ENCODE results near the gene FGF12.
"Not testable (repeated sequence)": the region's sequence is repeated elsewhere in the genome, so short reads cannot be mapped to it uniquely, and the experiment has no call there.

FGF12 gene

DNA sequence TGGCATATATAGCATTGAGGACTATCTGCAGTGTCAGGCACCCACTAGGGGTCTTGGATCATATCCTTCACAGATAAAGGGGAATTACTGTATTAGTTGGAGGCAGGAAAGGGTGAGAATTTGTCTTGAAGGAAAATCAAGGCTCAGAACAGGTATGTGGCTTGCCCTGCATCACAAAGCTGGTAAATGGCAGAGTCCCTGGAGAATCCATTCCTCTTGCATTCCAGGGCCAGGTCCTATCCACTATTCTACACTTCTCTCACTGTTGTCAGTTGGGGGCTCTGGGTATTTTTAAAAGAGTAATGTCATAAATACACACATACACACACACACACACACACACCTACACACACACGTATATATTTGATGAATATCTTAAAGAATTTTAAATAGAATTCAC lies 19.8 kb upstream of the FGF12 start:
- TF ChIP-seq, protein P1, sequence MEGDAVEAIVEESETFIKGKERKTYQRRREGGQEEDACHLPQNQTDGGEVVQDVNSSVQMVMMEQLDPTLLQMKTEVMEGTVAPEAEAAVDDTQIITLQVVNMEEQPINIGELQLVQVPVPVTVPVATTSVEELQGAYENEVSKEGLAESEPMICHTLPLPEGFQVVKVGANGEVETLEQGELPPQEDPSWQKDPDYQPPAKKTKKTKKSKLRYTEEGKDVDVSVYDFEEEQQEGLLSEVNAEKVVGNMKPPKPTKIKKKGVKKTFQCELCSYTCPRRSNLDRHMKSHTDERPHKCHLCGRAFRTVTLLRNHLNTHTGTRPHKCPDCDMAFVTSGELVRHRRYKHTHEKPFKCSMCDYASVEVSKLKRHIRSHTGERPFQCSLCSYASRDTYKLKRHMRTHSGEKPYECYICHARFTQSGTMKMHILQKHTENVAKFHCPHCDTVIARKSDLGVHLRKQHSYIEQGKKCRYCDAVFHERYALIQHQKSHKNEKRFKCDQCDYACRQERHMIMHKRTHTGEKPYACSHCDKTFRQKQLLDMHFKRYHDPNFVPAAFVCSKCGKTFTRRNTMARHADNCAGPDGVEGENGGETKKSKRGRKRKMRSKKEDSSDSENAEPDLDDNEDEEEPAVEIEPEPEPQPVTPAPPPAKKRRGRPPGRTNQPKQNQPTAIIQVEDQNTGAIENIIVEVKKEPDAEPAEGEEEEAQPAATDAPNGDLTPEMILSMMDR (IDR thresholded peaks at IDR 0.05; ENCODE audit: low read depth, low read length) = no peak
- no peak overlapping the region for H3K4me3 ChIP-seq (ENCODE audit: low read depth, low read length)

DNA sequence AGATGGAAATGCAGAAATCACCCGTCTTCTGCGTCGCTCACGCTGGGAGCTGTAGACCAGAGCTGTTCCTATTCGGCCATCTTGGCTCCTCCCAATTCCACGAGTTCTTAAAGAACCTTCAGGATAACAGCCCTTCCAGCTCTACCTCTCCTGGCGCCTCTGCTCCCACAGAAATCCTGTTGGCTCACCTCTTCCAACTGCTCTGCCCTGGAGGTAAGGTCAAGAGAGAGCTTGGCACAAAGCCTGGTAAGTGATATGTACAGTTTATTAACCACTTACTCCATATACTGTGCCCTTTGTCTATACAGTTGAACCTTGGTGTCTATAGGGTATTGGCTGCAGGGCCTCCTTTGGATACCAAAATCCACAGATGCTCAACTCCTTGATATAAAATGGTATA lies 17.8 kb upstream of the FGF12 start:
- H3K4me3 ChIP-seq (ENCODE audit: low read depth, low read length) = no peak overlapping the region
- TF ChIP-seq, protein P1 (IDR thresholded peaks at IDR 0.05; ENCODE audit: low read depth, low read length) = no peak

DNA sequence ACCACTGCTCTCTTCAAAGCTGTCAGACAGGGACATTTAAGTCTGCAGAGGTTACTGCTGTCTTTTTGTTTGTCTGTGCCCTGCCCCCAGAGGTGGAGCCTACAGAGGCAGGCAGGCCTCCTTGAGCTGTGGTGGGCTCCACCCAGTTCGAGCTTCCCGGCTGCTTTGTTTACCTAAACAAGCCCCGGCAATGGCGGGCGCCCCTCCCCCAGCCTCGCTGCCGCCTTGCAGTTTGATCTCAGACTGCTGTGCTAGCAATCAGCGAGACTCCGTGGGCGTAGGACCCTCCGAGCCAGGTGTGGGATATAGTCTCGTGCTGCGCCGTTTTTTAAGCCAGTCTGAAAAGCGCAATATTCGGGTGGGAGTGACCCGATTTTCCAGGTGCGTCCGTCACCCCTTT lies 17.3 kb upstream of the FGF12 start:
- H3K4me3 ChIP-seq (ENCODE audit: low read depth, low read length) = not testable (repeated sequence)

DNA sequence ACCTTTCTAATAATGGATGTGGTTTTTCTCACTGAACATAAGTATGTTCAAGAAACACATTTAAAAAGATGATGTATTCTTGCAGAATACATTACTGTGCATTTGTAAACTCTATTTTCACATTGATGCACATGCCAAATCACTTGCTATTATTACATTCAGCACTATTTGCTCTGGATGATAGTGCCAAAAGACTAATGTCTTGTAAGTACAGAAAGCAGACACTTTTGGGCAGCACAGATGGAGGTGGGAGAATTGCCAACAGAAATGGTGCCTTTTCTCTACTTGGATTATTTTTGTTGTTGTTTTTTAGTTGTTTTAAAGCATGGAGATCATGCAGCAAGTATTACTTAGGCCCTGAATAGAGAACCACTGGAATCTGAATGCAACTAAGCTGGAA lies 10.2 kb upstream of the FGF12 start:
- no peak overlapping the region for H3K4me3 ChIP-seq (ENCODE audit: low read depth, low read length)
- TF ChIP-seq, protein P1 (IDR thresholded peaks at IDR 0.05; ENCODE audit: low read depth, low read length) = no peak

DNA sequence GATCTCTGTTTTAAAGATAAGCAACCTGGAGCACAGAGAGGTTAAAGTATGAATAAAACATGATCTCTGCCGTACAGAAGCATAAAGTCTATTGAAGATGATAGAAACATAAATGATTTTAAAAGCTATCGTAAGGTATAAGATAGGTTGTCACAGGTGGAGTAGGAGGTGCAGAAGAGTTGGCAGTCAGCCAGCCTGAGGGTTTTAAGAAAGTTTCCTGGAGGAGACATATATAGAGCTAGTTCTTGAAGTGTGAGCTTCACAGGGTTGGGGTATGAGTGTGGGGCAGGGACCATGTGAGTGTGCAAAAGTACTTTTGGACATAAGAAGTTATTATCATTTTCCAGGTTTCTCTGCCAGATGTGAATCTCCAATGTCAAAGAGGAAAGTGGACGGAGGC lies 3.9 kb upstream of the FGF12 start:
- no peak overlapping the region for H3K4me3 ChIP-seq (ENCODE audit: low read depth, low read length)
- TF ChIP-seq, protein P1 (IDR thresholded peaks at IDR 0.05; ENCODE audit: low read depth, low read length) = no peak

DNA sequence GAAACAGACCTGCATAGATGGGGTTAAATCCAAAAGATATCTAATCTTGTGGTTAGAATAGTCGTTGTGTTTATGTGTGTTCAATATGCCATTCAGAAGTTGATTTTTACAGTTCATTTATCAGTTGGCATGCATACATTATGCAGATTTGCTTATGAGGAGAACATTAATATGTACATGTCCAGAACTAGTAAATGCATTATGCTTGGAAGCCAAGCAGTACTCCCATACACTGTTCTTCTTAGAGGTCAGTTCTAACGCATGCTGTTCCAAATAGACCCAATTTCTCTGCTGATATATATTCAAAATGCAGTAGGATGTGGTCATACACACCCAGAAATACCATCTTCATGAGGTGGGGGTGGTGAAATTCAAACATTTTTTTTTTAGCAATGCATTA lies 956 bp downstream of the FGF12 start:
- TF ChIP-seq, protein P1 (IDR thresholded peaks at IDR 0.05; ENCODE audit: low read depth, low read length) = no peak
- no peak overlapping the region for H3K4me3 ChIP-seq (ENCODE audit: low read depth, low read length)

DNA sequence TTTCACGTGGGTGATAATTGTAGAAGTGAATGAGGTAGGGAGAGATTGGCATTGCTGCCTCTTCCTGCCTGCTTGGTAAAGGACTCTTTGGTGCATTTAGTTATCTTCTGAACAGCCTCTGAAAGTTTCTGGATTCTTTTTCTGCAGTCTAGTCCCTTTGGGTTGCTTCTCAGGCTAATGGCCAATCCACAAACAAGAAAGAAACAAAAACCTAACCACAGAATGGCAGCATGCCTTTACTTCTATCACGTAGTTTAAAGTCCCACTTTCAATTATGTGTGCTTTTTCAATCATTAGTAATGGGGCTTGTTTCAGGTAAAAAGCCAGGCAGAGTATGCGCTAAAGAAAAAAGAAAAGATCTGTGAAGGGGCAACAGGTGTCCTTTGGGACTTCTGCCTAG lies 7.4 kb downstream of the FGF12 start:
- TF ChIP-seq, protein P1 (IDR thresholded peaks at IDR 0.05; ENCODE audit: low read depth, low read length) = no peak
- H3K4me3 ChIP-seq (ENCODE audit: low read depth, low read length) = no peak overlapping the region

DNA sequence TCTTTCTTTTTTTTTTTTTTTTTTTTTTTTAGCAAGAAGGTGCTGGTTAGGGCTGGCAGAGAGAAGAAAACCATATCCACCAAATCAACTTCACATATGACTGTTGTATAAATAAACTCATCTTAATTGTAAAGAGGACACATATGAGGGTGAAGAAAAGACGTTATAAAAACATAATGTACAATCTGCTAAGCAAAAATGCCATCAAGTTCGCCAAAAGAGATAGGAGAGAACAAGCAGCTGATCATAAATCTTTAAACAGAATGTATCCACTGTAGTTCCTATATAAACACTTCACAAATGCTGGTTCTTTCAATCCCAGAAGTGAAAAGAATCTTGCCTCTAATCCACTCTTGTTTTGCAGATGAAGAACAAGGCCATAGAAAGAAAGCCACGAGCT lies 9.2 kb downstream of the FGF12 start:
- H3K4me3 ChIP-seq (ENCODE audit: low read depth, low read length) = no peak overlapping the region
- TF ChIP-seq, protein P1 (IDR thresholded peaks at IDR 0.05; ENCODE audit: low read depth, low read length) = no peak

All from WI38 (cell line).